Measurements from ENCODE around the gene SLIT1.
"Not testable (repeated sequence)": the region's sequence is repeated elsewhere in the genome, so short reads cannot be mapped to it uniquely, and the experiment has no call there.

The SLIT1 gene

DNA sequence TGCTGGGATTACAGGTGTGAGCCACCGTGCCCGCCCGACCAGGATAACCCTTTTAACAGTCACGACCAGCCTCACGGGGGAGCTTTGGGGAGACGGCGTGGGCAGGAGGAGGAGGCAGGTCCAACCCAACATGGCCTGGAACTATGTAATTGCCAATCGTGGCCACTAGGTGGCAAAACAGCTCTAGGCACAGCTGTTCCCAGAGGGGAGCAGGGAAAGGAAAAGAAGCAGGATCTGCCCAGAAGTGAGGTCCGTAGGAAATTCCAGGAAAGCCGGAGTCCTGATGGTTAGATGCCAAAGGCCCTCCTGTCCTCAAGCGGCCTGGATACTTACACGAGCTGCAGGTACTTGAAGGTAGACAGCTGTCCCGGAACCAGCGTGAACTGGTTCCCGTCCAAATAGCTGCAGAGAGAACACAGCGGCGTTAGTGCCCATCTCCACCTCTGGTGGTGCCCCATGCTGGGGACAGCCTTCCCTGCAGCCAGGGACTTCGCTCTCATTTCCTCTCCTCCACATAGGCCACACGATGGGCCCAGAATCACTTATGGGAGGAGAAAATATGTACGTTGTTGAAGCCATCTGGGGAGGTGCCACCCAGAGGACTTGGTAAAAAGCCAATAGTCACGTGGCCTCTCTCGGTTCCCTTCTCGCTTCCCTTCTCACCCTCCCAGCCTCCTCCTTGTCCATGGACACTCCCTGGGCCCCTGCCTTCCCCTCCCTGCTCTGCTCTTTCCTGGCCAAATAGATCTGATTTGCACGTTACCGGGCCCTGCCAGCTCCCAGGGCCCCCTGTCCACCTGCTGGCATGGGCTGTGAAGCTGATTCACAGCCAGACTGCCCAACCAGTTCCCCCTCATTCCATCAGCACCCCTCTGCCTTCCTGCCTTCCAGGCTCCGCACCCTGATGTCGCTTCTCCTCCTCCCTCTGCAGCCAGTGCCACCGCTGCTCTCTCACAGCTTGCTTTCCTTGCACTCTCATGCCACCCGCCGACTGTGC lies 148.1 kb downstream of the SLIT1 start:
- peak; percentile 73 for DNase-seq

DNA sequence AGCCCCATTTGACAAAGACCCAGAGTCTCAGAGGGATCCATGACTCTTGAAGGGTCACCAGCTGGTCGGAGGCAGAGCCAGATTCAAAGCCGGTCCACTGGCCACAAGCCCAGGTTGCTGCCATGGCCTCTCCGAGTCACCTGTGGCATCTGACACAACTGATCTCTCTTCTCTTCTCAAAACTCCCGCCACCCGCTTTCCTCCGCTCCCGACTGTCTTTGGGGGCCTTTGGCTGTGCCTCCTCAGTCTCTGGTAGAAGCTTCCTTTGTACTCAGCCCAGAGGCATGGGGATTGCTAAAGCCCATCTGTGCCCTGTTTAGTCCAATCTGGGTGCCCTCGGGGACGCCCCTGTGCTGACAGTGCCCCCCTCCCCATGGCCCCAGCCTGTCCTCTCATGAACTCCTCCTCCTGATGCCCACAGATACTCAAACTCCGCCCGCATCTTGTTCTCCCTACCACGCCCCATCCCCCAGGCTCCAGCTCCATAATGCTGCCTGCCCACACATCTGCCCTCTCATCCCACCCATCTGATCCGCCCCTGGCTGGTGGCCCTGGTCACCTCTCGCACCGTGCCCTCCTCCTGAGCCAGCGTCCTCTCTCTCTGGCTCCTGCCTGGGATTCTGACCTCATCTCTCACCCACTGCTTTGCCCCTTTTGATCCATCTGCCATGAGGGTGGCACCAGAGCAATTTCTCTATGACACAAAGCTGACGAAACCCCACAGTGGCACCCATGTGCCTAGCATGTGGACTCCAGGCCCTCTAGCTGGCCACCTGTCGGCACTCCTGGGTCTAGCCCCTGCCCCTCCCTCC lies 150.6 kb downstream of the SLIT1 start:
- DNase-seq: no peak

DNA sequence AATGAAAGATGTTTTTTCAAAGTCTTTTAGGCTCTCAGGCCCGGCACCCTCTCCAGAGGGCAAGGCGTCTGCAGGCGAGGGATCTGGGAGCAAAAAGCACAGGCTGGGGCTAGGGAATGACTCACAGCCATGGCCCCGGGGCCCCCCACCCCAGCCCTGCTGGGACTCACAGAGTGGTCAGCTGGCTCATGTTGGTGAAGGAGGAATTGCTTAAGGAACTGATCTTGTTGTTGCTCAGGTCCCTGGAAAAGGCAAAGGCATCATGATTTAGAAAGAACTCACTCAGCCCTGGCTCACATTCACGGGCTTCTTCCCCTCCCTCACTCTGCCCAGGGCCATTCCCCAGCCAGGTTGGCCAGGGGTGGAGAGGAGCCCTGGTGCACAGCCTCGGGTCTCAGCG lies 151.5 kb downstream of the SLIT1 start:
- no peak for DNase-seq

DNA sequence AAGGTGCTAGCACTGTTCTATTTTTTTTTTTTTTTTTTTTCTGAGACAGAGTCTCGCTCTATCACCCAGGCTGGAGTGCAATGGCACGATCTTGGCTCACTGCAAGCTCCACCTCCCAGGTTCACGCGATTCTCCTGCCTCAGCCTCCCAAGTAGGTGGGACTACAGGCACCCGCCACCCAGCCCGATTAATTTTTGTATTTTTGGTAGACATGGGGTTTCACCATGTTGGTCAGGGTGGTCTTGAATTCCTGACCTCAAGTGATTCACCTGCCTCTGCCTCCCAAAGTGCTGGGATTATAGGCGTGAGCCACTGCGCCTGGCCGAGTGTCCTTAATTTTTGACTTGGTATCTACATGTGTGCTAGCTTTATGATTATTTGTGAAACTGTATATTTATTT lies 151.9 kb downstream of the SLIT1 start:
- not testable (repeated sequence) for DNase-seq

DNA sequence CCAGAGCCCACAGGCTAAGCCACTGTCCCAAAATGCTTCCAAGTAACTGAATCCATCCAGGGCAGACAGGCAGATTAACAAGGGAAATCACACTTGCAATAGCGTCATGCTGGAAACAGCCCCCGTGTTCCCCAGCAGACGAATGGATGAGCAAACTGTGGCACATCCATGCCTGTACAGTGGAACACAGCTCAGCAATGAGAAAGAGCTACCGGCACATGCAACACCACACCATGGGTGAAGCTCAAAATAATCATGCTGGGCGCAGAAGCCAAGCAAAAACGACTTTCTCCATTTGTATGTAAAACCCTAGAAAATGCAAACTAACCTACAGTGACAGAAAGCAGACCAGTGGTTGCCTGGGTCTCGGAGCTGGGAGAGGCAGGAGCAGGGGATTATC lies 153.1 kb downstream of the SLIT1 start:
- DNase-seq: no peak

DNA sequence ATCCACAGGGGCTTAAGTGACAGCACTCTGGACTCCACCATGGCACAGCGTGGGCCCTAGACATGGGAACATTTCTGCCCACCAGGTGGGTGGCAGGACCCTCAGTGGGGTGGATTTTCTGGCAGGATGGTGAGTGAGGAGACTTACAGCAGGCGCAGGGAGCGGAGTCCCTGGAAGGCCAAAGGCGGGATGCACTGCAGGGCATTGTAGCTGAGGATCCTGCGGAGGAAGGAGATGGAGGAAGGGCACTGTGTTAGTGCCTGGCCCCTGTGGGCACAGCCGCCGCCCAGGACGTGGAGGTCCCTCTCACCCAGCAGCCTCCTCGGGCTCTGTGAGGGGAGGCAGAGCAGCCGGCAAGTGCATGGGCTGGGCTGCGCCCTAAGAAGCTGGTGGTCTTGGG lies 154.3 kb downstream of the SLIT1 start:
- no peak for DNase-seq

DNA sequence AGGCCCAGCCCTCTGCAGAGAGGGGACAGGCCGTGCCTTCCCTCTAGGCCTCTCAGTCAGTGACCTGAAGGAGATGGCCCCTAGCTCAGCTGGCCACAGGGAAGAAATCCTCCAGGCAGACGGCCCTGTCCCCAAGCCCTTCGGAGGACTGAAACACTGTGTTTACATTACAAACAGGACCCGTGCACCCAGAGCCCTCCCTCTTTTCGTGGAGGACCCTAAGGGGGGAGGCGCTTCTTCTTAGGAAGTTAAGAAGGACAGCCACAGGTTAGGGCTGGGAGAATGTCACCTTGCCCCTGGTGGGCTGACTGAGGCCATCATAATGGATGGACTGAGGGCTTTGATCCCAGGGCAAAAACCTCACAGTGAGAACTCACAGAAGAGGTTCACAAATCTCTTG lies 154.9 kb downstream of the SLIT1 start:
- DNase-seq: no peak

DNA sequence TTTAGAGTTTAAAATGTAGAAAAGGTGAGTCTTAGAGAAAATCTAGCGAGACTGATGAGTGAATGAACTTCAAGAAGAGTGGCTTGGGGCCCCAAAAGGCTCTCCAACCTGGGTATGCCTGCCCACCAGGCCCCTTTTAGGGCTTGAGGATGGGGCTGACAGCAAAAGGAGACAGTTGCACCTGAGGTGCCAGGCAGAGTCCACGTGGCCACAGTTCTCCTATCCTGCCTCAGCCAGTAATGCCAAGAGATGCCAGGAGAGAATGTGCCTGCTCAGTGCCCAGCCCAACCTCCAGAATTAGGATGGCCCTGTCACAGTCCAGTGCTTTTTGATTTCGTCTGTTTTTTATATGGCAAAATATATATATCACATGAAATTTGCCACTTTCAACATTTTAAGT lies 156.5 kb downstream of the SLIT1 start:
- DNase-seq: no peak

DNA sequence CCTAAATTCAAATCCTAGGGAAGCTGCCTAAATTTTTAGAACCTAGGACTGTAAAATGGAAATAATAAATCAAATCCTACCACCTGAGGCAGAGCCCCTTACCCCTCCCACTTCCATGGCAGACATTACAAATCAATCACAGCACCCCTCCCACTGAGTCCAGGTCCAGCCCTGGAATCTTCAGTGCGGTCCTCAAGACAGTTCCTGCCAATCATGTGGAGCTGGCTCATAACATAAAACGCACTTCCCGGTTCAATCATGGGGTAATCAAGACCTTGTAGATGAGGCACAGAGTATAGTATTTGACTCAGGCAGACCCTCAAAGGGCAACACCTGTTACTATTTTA lies 157.0 kb downstream of the SLIT1 start:
- no peak for DNase-seq

DNA sequence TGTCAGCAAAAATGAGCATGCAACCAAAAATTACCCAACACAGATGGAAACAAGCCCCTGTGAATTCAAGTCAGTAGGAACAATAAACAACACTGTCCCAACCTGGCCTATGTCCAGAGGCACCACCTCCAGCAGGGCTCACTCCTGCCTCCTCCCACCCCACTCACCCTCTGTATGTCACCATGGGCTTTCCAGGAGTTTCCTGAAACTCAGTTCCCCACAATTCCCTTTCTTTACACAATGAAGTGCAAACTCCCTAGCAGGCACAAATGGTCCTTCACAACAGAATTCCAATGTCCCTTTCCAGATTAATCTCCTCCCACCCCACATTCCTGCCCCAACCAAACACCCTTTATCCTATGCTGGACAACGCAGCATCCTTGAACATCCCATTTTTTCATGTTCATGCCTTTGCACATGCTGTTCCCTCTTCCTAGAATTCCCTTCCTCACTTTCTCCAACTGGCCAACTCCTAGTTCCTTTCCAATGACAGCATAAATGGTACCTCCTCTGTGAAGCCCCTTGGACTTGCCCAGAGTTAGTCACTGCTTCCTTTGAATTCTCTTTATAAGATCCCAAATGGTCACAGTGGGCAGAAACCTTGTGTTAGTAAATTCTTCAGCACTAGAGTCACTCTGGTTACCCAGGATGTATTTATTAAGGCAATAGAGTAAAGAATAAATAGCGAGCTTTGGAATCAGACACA lies 157.5 kb downstream of the SLIT1 start:
- no peak for DNase-seq

DNA sequence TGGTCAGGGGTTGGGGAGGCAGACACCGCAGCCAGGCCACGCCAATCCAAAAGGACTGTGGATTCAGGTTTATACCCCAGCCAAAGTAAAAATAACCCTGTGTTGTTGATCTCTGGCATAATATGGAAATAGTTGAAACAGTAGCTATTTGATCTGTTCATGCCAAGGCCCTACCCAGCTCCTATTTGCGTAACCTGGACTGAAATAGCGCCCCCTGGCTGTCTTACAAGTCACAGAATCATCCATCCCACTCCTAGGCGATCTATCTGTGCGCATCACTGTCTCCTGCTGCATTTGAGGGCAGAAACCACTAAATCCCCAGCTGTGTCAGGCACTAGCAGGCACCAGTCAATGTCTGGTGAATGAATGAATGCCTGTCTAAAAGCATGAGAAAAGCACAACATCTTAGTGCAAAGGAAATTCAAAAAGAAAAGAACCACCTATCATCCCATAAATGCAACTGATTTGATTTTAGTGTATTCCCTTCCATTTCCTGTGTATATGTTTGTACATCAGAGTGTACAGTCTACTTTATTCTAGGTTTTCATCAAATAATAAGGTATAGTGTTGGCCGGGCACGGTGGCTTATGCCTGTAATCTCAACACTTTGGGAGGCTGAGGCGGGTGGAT lies 160.0 kb downstream of the SLIT1 start:
- peak; percentile 52 for DNase-seq

DNA sequence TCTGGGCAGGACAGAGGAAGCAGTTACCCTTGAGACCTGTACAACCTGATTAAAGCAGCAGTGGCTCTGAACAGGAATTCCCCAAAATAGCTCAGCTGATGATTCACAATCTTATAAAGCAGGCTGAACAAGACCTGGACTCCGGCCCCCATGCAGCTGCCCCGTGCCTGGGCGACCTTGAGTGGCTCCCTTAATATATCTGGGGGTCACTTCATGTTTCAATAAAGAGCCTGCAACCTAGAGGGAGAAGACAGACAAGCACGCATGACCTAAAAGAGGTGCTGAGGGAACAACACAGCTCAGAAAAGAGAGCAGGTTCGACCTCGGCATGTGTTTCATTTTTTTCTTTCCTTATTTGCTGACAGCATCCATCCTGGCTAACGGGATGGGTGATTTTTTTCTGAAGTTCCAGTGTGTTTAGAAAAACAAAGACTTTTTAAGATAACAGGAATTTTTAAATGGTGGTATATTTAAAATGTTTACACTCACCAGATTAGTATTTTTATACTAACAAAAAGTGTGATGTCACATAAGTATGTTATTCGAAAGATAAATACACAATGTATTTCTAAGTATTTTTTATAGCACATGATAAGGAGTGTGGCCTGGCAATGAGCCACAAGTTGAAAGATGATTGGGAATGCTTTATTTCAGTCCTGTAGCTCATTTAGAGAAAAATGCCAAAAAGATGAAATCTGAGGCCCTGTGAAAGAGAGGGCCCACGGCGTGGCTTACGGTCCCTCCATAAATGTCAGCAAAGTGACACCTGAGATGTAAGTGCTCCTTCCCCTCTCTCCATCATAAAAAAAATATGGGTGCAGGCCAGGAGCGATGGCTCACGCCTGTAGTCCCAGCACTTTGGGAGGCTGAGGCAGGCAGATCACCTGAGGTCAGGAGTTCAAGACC lies 161.3 kb downstream of the SLIT1 start:
- DNase-seq: no peak

DNA sequence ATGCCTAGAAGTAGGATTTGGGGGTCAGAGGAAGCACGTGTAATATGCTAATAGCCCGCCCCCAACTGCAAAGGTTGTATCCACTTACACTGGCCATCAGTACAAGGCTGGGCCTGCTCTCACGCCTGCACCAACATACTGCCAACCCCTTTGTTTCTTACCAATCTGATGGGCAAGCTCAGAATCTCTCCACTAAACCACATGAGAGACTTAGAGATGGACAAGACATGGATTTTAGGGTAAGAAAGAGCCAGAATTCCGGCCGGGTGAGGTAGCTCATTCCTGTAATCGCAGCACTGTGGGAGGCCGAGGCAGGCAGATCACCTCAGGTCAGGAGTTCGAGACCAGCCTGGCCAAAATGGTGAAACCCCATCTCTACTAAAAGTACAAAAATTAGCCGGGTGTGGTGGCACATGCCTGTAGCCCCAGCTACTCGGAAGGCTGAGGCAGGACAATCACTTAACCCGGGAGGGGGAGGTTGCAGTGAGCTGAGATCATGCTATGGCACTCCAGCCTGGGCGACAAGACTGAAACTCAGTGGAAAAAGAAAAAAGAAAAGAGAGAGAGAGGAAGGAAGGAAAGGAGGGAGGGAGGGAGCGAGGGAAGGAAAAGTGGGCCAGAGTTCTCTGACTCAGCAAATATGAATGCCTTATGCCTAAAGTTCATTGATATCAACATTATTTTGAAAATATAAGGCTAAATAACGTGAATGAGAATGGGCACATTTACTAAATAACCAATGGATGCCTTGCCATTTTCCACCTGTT lies 162.2 kb downstream of the SLIT1 start:
- no peak for DNase-seq

DNA sequence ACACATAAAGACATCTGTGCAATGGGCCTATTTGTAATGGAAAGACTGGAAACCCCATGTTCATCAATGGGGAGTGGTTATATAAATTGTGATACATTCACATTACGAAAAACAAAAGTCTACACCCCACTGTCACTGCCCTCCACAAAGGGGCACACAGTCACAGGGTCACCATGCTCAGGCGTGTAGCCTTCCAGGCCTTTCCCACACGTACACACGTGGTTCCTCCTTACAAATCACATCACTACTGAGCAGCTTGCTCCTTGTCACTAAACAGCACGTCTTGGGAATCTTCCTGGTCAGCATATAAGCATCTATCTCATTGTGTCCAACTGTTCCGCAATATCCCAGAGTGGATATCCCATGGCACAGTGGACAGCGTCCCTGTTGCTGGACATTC lies 163.1 kb downstream of the SLIT1 start:
- no peak for DNase-seq

DNA sequence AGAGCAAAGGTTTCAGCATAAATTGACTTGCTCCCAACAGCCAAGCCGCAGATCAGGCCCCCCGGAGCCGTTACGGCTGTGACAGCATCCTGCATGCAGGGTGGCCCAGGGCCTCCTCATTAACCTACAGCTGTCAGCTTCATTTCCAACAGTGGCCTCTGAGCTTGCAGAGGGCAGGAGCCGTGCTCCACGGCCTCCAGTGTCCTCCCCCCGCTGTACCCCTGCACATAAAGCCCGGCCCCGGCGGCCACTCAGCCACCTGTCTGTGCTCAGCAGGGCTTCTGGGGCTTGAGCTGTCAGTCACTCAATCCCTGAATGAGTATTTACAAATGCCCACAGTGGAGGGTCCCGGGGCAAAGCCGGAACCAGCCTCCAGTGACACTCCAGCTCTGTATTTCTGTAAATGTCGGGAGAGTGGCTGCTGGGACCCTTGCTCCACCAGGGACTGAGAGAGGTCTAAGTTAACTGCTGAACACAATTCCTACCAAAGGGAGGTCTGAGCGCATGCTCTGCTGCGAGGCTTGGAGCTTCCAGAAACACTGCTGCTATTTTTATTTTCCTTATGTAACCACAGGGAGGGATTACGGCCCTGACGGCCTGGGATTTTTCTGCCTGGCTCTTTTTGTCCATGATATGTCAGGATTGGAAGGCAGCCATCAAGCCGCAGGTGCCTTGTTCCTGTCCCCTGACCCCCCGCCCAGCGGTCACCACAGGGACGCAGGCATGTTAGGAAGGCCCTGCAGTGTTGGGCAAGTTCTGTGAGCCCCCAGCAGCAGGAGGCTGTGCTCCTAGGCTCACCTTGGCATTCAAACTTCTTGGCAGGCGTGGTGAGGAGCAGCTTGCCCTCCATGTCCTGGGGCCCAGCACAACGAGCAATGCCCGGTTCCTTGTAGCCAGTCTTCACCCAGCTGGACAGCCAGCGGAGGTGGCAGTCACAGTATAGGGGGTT lies 165.0 kb downstream of the SLIT1 start:
- DNase-seq: no peak

DNA sequence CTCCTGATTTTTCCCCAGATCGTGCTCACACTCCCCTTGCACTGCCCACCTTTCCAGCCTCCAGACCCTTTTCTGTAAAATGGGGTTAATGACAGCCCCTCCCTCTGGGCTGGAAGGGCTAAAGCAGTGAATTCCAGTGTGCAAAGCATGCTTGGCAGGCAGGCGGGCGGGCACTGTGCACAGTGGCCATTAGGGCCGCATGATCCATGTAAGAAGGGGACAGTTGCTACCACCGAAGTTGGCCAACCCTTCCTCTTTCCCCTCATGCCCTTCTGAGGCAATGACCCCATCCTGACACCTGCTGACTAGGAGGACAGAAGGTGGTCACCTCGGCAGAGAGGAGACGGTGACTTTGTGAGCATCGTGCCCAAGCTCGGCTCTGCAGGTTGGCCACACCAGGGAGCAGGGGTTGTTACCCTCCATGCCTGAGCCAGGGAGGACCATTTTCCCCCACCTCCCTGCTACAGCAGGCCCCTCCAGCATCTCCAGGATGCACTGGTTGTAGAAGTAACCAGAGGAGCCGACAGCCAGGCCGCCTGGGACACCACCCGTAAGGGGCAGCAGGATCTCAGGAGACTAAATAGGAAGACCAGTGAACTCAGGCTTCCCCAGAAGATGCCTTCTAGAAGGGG lies 166.4 kb downstream of the SLIT1 start:
- DNase-seq: no peak

DNA sequence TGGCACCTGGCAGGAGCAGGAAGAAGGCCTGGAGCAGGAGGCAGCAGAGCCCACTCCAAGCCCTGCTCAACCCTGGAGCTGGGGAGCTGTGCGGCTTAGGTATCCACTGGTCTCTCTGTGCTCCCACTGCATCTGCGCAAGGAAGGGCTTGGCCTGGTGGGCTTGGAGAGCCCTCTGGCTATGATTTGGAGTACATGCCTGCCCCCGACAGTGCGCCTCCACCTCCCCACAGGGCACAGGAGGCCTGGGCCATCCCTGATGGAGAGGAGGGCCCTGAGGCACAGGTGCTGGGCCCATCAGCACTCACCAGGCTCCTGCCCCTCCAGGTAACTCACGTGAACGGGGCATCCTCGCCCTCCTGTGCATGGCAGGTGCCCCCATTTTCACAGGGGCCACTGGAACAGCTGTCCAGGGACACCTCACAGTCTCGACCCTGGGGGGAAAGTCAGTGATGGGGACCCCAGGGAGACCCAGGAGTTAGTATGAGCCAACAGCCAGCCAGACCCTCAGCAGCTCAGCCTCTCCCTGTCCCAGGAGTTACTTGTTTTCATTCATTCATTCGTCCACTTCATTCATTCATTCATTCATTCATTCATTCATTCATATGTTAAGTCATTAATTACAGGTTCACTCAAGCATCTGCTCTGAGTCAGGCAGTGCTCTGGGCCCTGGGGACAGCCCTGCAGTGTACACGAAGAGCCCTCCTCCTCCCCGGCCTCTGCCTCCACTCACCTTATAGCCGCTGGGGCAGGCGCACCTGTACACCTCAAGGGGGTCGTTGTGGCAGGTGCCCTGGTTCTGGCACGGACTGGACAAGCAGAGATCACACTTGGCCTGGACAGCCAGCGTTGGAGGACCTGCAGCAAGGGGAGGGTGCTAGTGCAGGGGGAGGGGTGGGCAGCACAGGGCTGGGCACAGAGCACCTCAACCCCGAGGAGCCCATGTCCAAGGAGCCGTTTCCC lies 167.2 kb downstream of the SLIT1 start:
- DNase-seq: no peak

DNA sequence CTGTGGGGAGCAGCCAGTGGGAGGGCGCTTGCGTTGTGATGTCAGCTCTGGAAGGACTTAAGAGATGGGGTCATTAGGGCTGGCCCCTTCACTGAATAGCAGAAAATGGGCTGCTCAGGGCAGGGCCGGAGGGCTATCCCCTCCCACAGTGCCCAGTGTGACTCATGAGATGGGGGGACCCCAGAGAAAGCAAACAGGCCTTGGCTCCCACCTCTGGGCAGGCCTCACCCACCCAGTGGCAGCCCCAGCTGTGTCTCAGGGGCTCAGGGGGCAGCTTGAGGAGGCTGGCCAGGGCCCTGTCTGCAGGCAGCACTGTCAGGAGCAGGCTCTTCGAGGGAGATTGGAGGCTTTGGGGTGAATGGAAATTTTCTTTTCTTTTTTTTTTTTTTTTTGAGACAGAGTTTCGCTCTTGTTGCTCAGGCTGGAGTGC lies 168.3 kb downstream of the SLIT1 start:
- no peak for DNase-seq
